ENCODE measurements around the gene LTBP1. TPM values are rescaled to one million over a fixed set of nuclear protein-coding genes. Genes with fewer than 3 reads are reported as not detected.

Gene LTBP1
- total RNA-seq, 2 experiments from 2014 or later = 61.1 to 82.6 TPM

- no peak overlapping the region for H3K4me2 ChIP-seq (ENCODE audit: low read length)
- no peak overlapping the region for H3K4me3 ChIP-seq (ENCODE audit: low read depth, low read length, poor library complexity, severe bottlenecking)
- no peaks in the 10 kb centered on the region for H3K4me1 ChIP-seq (ENCODE audit: insufficient read depth, low read length, poor library complexity, severe bottlenecking)
- H3K9me3 ChIP-seq (ENCODE audit: low read length) = no peaks in the 10 kb centered on the region
- no peaks in the 10 kb centered on the region for H4K20me1 ChIP-seq (ENCODE audit: insufficient read depth, low read length)
- CTCF ChIA-PET (ENCODE audit: unreplicated experiment) = no interaction called here
- no peak for DNase-seq (ENCODE audit: low spot score)
- POLR2A ChIA-PET = no interaction called here
- H3K36me3 ChIP-seq (ENCODE audit: insufficient read depth, low read length) = peaks cover 88% of the 10 kb centered on the region
- BruUV-seq (replicated peaks) = no TSS peak
- H3K9me2 ChIP-seq (ENCODE audit: insufficient read depth, low read length) = no peaks in the 10 kb centered on the region
- H3K27ac ChIP-seq (ENCODE audit: low read depth, low read length, poor library complexity, severe bottlenecking) = no peak overlapping the region
- intact Hi-C loops (cut with micrococcal nuclease; ENCODE audit: unreplicated experiment) = no loop called here
- no peak overlapping the region for H2AFZ ChIP-seq (ENCODE audit: low read length)
- H3K79me2 ChIP-seq (ENCODE audit: insufficient read depth, low read depth, low read length) = no peaks in the 10 kb centered on the region
- TF ChIP-seq CTCF (conservative IDR thresholded peaks at IDR 0.05; ENCODE audit: low read length) (no peak), EZH2phosphoT487 (IDR thresholded peaks at IDR 0.05; ENCODE audit: borderline replicate concordance, low read depth, low read length) (no peak)
These were observed 416.9 kb downstream of the LTBP1 start for GRCh38 chr2:33363325-33364298.

- CTCF ChIA-PET (ENCODE audit: unreplicated experiment) = no interaction called here
- no TSS peak for BruUV-seq (replicated peaks)
These were observed 418.7 kb downstream of the LTBP1 start for GRCh38 chr2:33365264-33365970.

More at GRCh38 chr2:33365264-33365970, 418.7 kb downstream of the LTBP1 start:
- no peak overlapping the region for H3K27ac ChIP-seq (ENCODE audit: low read depth, low read length, poor library complexity, severe bottlenecking)
- POLR2A ChIA-PET = interaction anchor here (0.8 kb wide), 1 partner anchor 73 kb away, joined by 3 read pairs; no protein-coding TSS in a partner anchor
- no peaks in the 10 kb centered on the region for H3K4me1 ChIP-seq (ENCODE audit: insufficient read depth, low read length, poor library complexity, severe bottlenecking)
- no peaks in the 10 kb centered on the region for H3K9me2 ChIP-seq (ENCODE audit: insufficient read depth, low read length)
- DNase-seq (ENCODE audit: low spot score) = no peak
- peaks cover 94% of the 10 kb centered on the region for H3K36me3 ChIP-seq (ENCODE audit: insufficient read depth, low read length)
- TF ChIP-seq EZH2phosphoT487 (IDR thresholded peaks at IDR 0.05; ENCODE audit: borderline replicate concordance, low read depth, low read length) = no peak
- TF ChIP-seq CTCF (conservative IDR thresholded peaks at IDR 0.05; ENCODE audit: low read length) = no peak
- no peak overlapping the region for H3K4me2 ChIP-seq (ENCODE audit: low read length)
- no peaks in the 10 kb centered on the region for H3K9me3 ChIP-seq (ENCODE audit: low read length)
- no peaks in the 10 kb centered on the region for H3K79me2 ChIP-seq (ENCODE audit: insufficient read depth, low read depth, low read length)
- intact Hi-C loops (cut with micrococcal nuclease; ENCODE audit: unreplicated experiment) = no loop called here
- H3K4me3 ChIP-seq (ENCODE audit: low read depth, low read length, poor library complexity, severe bottlenecking) = no peak overlapping the region
- no peaks in the 10 kb centered on the region for H4K20me1 ChIP-seq (ENCODE audit: insufficient read depth, low read length)
- H2AFZ ChIP-seq (ENCODE audit: low read length) = no peak overlapping the region
